ENCODE measurements around the gene ACAA2. TPM values are rescaled to one million over a fixed set of nuclear protein-coding genes. Genes with fewer than 3 reads are reported as not detected.

Gene ACAA2
- total and polyA plus RNA-seq, 2 of the 8 experiments (the other 6 are each of a cell fraction or from before 2014, with no cell fraction given) = 63.4 to 151 TPM

DNA sequence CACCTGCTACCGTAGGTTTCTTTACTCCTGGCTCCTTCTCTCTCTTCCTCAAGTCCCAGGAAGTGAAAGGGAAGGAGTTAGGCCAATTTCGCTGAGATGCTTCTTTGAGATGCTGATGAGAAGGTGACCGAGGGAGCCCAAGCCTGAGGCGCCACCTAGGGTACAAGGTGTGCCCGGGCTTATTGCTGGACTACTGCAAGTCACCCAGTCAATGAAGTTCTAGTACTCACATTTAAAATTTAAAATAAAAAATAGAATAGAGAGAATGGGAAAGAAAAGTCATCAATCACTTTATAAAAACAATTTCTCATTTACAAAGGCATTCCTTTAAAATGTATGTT is 45.3 kb downstream of the ACAA2 start (continued):
- no peak for TF ChIP-seq RBBP5 (IDR thresholded peaks at IDR 0.05; ENCODE audit: borderline replicate concordance, low read depth, low read length)
- TF ChIP-seq KDM1A (IDR thresholded peaks at IDR 0.05; ENCODE audit: borderline replicate concordance, low read length) = no peak
- TF ChIP-seq, protein P1, sequence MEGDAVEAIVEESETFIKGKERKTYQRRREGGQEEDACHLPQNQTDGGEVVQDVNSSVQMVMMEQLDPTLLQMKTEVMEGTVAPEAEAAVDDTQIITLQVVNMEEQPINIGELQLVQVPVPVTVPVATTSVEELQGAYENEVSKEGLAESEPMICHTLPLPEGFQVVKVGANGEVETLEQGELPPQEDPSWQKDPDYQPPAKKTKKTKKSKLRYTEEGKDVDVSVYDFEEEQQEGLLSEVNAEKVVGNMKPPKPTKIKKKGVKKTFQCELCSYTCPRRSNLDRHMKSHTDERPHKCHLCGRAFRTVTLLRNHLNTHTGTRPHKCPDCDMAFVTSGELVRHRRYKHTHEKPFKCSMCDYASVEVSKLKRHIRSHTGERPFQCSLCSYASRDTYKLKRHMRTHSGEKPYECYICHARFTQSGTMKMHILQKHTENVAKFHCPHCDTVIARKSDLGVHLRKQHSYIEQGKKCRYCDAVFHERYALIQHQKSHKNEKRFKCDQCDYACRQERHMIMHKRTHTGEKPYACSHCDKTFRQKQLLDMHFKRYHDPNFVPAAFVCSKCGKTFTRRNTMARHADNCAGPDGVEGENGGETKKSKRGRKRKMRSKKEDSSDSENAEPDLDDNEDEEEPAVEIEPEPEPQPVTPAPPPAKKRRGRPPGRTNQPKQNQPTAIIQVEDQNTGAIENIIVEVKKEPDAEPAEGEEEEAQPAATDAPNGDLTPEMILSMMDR (IDR thresholded peaks at IDR 0.05; ENCODE audit: control extremely low read depth in 1 of 3, insufficient read depth in 1 of 3, low read depth in 1 of 3, low read length in 3 of 3) = peak; percentile 85 to 88 (median 88)
- no peak for TF ChIP-seq POU5F1 (IDR thresholded peaks at IDR 0.05; ENCODE audit: low read depth, low read length)
- no peak for TF ChIP-seq GABPA (IDR thresholded peaks at IDR 0.05; ENCODE audit: borderline replicate concordance, insufficient read depth, low read length)
- no peak for TF ChIP-seq EP300 (IDR thresholded peaks at IDR 0.05; ENCODE audit: borderline replicate concordance in 1 of 2, low read depth in 2 of 2, low read length in 2 of 2)
- TF ChIP-seq, protein P2, sequence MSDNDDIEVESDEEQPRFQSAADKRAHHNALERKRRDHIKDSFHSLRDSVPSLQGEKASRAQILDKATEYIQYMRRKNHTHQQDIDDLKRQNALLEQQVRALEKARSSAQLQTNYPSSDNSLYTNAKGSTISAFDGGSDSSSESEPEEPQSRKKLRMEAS (IDR thresholded peaks at IDR 0.05) = 0 out of 2 replicates have a peak, but pooled peaks have one; percentile 9
- TF ChIP-seq CTBP2 (IDR thresholded peaks at IDR 0.05; ENCODE audit: borderline replicate concordance, insufficient read depth, insufficient read length, low read length) = no peak
